K562 (cell line): Measurements from ENCODE around the gene ACVR1C. TPM values are rescaled to one million over a fixed set of nuclear protein-coding genes. Genes with fewer than 3 reads are reported as not detected.

ENCODE experiments used
- ADNP ChIP-seq: fragments of 200-800 bp; sonication (Bioruptor generic); IDR thresholded peaks from 2 replicates; pipeline ENCODE4 v1.6.1; 2016; ENCODE audit warnings: missing genetic modification characterization, missing compliant biosample characterization
- ASH1L ChIP-seq: fragments of 450-650 bp; IDR thresholded peaks from 2 replicates; pipeline ENCODE4 v1.6.1; 2018; ENCODE audit warnings: borderline replicate concordance, mild to moderate bottlenecking, low read depth; ENCODE audit not compliant: partially characterized antibody
- ATF1 ChIP-seq, 2 experiments: fragments of 450-650 bp in 1 of 2; IDR thresholded peaks; 2 replicates each; pipeline ENCODE4 v1.6.1; 2016; ENCODE audit warnings: missing compliant biosample characterization in 1 of 2, missing genetic modification characterization in 1 of 2
- CCNT2 ChIP-seq: IDR thresholded peaks from 2 replicates; pipeline ENCODE4 v1.6.1; 2011; ENCODE audit warnings: borderline replicate concordance, low read depth, mild to moderate bottlenecking, moderate library complexity, mixed read lengths, low read length; ENCODE audit not compliant: insufficient read length; ENCODE audit errors: extremely low read depth
- HDGF ChIP-seq: fragments of 450-650 bp; IDR thresholded peaks from 2 replicates; pipeline ENCODE4 v1.6.1; 2016
- MGA ChIP-seq: fragments of 450-650 bp; IDR thresholded peaks from 2 replicates; pipeline ENCODE4 v1.6.1; 2016; ENCODE audit warnings: mild to moderate bottlenecking, moderate library complexity
- NR0B1 ChIP-seq: fragments of 450-650 bp; IDR thresholded peaks from one replicate; pipeline ENCODE4 v1.6.1; 2018; ENCODE audit warnings: mild to moderate bottlenecking, moderate library complexity; ENCODE audit not compliant: partially characterized antibody
- SMAD4 ChIP-seq: fragments of 250-450 bp; sonication (Bioruptor Pico); conservative IDR thresholded peaks from 2 replicates; pipeline ENCODE4 v1.8.0; 2021; ENCODE audit warnings: inconsistent platforms, mild to moderate bottlenecking, moderate library complexity
- TSC22D4 ChIP-seq: fragments of 450-650 bp; IDR thresholded peaks from 2 replicates; pipeline ENCODE4 v1.6.1; 2016; ENCODE audit warnings: missing genetic modification characterization, missing biosample characterization, control low read depth
- USF1 ChIP-seq: sonication (generic); formaldehyde crosslinking; IDR thresholded peaks from 2 replicates; pipeline ENCODE4 v1.9.0; 2022; ENCODE audit warnings: mild to moderate bottlenecking, missing genetic modification reagents
- ZNF253 ChIP-seq: fragments of 250-450 bp; sonication (Bioruptor Pico); conservative IDR thresholded peaks from 2 replicates; pipeline ENCODE4 v1.6.1; 2021; ENCODE audit warnings: mild to moderate bottlenecking
- polyA plus RNA-seq, 8 experiments: library from polyadenylated mRNA; depleted of rRNA in 4 of 8; stranded (reverse) in 5 of 8; unstranded in 3 of 8; fragments of >200 nt; fragmentation: Nextera tagmentation in 2 of 8; fragmentation: Illumina TruSeq in 1 of 8; extraction: Ambion mirVana in 2 of 8; extraction: Trizol in 1 of 8; gene quantifications; 2 replicates each; pipeline versions ENCODE4 v1.2.1 to v1.2.3, GENCODE V29; 2011 to 2014; ENCODE audit warnings: inconsistent platforms in 1 of 8, missing spikeins in 1 of 8
- total RNA-seq, 7 experiments: library from RNA; depleted of rRNA in 6 of 7; stranded (reverse); fragments of >200 nt in 6 of 7; fragmentation: Illumina TruSeq in 2 of 7; extraction: Trizol in 2 of 7; gene quantifications; 2 replicates each; pipeline versions ENCODE4 v1.2.1 to v1.2.3, GENCODE V29; 2011 to 2021; ENCODE audit warnings: low replicate concordance in 1 of 7

ACVR1C gene
- total and polyA plus RNA-seq, 9 of the 15 experiments (the other 6 are each of a cell fraction or from before 2014, with no cell fraction given), result 0.05 to 0.58 (median 0.28) TPM

GRCh38 chr2:157557770-157558169 is 70.9 kb downstream of the ACVR1C start (continued):
- no peak for TF ChIP-seq MGA
- no peak for TF ChIP-seq SMAD4 (CRISPR knock-in tag)
- no peak for TF ChIP-seq CCNT2
- no peak for TF ChIP-seq TSC22D4
- TF ChIP-seq NR0B1, result no peak
- TF ChIP-seq ZNF253 (CRISPR knock-in tag), result no peak
- TF ChIP-seq HDGF, result no peak
- TF ChIP-seq ASH1L, result no peak
- TF ChIP-seq ADNP, result no peak
- TF ChIP-seq ATF1 (CRISPR knock-in tag; IDR thresholded peaks at IDR 0.05), result no peak
- TF ChIP-seq ATF1 (tag; IDR thresholded peaks at IDR 0.05), result no peak
- no peak for TF ChIP-seq USF1 (CRISPR knock-in tag)
